KG1 (cell line): ENCODE results near the gene GCC1.
"Not testable (repeated sequence)": the region's sequence is repeated elsewhere in the genome, so short reads cannot be mapped to it uniquely, and the experiment has no call there.

Experiments
- DNase-seq: peaks from one replicate; lab custom pipeline; 2025; lab: John Stamatoyannopoulos, UW

Gene GCC1

DNA sequence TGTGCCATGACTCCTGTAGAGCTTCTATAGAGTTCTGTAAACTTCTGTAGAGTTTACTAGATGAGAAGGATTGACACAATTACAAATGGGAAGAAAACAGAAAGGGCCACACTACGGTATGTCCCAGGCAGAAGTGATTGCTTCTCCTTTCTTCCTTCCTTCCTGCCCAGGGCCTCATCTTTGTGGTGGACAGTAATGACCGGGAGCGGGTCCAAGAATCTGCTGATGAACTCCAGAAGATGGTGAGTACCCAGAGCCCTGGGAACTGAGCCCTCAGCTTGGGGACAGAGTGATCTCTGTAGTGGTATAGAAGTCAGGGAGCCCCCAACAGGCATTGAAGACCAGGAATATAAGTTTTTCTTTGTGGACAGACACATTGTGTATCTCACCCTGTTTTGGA lies 4.5 kb upstream of the GCC1 start:
- DNase-seq: no peak

DNA sequence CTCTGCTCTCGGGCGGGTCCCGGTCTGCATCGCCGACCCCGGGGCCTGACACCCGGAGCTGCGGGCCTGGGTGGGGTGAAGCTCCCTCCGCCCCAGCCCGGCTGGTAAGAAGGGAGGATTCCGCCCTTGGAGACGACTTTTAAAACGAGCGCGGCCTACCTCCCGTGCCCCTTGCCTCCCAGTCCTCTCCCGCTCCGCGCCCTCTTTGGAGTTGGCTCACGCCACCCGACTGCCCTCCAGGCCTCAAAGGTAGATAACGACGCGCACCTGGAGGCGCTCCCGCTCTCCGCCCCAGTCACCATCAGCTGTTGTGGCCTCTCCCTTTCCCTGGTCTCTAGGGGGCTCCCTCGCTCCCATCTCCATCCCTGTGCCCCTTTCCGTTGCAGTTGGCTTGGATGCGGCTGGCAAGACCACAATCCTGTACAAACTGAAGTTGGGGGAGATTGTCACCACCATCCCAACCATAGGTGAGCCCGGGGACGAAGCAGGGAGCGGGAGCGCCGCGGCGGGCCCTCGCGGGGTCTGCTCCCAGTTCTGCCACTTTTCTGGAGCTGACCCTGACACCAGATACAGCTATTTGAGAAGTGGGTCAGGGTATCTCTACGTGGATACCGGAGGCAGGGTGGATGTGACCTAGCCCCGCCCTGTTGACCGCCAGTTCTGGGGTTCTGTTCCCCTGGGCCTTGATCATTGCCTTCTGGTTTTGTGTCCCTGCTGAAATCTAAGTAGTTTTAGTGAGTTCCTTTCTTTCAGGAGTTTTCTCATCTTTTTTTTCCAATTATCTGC lies 3.5 kb upstream of the GCC1 start:
- DNase-seq: no peak

DNA sequence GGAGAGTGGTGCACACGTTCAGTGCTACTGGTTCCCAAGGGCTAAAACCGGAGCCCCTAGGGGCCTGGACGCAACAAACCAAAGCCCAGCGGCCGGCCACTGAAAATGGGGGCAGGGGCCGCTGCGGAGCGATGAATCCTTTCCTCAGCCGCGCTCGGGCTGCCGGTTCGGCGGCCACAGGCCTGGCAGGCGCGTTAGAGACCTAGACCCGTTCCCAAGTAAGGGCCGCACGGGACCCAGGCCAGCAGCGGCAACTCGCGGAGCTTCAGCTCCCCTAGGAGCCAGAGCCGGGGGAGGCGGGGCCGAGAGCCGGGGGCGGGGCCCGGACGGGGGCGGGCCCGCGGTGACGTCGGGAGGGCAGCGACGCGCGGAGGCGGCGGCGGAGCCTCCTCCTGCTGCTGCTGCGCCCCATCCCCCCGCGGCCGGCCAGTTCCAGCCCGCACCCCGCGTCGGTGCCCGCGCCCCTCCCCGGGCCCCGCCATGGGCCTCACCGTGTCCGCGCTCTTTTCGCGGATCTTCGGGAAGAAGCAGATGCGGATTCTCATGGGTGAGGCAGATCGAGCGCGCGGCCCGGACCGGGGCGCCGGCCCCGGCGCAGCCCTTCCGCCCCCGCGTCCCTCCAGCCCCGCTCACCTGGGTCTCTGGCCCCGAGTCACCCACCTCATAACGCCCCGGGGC lies 2.8 kb upstream of the GCC1 start, which contains the start of gene ARF5:
ARF5 (plus strand) TSS at position 393 of the 678 bp plus-strand sequence; CDS start at position 481, 88 bp downstream.
- peak; percentile 2 for DNase-seq

DNA sequence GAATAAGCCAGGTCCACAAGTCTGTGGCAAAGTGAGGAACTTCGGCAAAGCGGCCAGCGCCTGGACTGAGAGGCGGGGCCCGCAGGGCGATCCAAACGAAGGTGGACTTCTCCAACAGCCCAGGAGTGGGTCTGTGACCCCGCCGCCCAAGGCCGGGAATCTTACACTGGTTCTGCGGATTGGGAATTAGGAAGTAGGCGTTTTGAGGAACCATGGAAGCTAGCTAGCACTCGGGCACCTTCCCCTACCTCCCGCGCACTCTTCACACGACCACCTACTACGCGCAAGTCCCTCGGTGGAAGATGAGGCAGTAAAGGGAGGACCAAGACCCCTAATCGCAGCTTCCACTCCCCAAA lies 2.2 kb upstream of the GCC1 start:
- no peak for DNase-seq

DNA sequence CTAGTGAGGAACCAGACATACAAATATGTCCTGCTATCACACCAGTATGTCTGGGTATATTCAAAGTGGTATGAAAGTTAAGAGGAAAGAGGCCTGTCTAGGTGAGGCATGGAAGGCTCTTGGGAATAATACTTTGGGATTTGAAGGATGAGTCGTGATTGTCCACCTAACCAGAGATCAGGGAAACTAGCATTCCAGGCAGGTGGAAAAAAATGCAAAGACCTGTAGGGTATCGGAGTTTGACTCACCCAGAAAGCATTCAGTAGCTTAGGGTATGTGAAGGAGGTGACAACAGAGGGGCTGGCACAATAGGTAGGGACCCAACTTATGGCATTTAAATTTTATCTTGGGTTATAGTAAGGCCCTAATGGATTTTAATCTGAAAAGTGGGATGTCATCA lies 950 bp upstream of the GCC1 start:
- no peak for DNase-seq

DNA sequence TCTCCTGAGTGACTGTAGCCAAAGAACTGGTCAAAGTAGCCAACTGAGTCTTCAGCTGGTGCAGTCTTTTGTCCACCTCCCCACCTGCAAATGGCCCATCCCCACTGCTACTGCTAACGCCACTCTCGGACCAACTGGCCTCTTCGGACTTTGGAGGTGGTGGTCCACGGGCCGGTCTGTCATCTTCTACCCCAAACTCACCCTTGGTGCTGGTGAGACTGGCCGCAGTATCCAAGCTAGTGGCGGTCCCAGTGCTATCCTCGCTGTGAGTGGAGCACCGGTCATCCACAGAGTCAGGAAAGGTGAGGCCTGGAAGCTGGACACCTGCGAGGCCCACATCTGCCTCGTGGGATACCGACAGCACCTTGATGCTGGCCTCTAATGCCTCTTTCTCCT lies 750 bp downstream of the GCC1 start:
- no peak for DNase-seq

DNA sequence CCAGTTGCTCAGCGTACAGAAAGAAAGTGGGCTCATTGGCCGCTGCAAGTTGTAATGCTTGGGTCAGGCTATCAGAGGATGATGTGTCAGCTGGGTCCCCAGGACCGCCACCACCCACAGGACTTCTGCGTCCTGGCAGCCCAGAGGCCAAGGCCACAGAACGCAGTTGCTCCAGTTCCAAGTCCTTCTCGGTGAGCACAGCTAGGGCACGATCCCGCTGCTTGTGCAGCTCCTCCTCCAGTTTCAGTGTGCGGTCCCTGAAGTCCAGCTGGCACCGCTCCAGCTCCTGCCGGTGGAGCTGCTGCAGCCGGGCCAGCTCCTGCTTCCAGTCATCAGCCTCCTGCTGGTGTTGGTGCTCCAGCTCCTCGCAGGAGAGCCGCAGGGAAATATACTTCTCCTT lies 3.0 kb downstream of the GCC1 start:
- no peak for DNase-seq

DNA sequence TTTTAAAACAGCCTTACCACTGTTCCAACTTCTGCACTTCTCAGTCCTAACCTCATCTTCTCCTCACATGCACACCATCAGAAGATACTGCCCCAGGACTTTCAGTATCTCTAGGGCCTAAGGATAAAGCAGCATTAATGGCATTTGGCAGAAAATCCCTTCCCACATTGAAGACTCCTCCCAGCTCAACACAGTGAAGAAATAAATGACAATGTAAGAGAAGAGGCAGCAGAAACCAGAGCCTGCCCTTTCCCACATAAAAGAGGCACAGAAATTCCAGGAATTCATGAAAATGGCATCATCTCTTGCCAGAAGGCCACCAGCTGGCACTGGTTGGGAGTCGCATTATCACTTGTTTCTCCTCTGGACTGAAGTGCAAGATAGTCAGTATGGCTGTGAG lies 3.7 kb downstream of the GCC1 start:
- DNase-seq: no peak

DNA sequence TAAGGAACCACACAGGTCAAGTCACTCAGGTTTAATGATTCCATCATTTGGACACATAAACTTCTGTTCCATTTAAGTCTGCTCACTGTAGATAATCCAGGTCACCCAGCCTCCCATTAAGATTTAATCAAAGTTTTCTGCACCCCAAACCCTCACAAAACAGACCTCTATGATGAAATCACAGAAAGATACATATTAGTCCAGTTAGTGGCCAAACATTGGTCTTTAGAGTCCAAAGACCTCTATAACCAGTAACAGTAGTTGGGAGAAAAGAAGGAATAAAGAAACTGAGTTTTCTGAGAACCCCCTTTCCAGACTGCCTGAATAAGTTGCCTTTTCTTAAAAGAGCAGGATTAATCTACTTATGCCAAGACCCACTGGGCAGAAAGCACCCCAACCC lies 4.8 kb downstream of the GCC1 start:
- DNase-seq: no peak

DNA sequence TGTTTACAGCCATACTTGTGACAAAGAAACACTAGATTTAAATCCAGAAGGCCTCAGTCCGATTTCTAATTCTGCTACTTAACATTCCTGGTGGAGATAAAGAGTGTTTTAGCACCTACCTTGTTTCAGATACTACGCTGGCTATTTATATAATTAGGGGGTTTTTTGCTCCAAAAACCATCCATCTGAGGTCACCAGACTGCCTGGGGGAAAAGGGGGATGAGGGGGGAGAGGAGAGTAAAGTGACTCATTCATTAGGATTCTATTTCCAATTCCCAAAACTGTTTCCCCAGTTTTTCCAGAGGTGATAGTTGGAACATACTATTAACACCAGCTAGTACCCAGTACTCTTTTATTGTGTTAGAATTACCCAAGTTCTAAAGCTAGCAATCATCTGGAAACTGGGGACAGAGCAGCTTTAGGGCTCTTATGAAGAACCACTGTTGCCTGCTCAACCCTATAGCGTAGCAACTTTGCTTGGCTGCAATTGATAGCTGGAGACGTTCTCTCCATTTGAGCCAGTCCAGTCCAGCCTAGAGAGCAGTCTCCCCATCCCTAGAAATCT lies 6.6 kb downstream of the GCC1 start:
- no peak for DNase-seq

DNA sequence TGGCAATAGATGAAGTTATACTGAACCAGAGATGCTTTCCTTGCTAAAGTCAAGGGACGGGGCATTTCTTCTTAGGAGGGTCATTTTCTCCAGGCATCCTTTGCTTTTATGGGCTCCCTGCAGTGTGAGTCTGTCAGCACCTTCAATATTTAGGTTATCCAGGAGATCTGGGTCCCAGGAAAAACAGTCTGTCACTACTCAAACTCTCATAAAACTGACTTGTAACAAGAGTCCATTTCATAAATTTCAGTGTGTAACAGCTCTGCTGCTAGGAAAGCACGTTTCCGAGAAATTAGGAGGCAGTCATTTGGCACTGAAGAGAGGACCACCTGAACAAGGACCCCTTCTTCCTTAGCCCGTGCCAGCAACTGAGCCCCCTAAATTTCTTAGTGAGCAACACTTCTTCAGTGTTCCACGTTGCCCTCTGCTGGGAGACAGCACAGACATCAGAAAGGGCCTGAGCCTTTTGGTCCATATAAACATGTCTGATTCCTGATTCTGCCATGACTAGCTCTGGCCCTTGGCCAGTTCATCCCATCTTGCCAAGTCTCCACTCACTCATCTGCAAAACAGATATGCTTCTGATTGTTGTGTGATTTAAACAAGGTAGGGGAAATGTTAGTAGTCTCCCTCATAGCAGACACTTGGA lies 7.2 kb downstream of the GCC1 start:
- DNase-seq: no peak

DNA sequence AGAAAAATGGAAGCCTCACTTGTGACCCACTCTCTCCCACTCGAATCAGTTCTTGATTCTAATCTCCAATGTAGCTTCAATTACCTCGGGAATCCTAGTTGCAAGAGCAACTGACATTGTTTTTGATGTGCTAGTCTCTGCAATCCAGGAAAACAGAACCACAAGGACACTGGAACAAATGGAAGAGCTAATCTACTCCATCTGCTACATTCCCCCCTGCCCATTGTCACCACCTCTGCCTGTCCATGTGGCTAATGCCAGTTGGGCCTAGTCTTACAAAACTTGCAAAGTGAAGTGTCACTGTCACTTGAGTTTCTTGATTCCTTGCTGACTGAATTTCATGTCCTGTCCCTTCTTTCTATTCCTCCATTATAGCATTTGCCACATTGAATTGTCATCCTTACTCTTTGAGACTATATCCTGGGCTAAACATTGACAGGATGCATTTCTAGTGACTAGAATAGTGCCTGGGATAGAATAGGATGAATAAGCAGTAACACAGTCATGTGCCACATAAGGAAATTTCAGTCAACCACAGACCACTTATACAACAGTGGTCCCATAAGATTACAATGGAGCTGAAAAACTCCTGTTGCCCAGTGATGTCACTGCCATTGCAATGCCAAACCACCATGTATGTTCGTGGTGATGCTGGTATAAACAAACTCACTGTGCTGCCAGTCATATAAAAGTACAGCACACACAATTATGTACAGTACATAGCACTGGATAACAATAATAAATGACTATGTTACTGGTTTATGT lies 13.5 kb downstream of the GCC1 start:
- DNase-seq: no peak

DNA sequence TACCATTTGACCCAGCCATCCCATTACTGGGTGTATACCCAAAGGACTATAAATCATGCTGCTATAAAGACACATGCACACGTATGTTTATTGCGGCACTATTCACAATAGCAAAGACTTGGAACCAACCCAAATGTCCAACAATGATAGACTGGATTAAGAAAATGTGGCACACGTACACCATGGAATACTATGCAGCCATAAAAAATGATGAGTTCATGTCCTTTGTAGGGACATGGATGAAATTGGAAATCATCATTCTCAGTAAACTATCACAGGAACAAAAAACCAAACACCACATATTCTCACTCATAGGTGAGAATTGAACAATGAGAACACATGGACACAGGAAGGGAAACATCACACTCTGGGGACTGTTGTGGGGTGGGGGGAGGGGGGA lies 17.4 kb downstream of the GCC1 start:
- DNase-seq: not testable (repeated sequence)

DNA sequence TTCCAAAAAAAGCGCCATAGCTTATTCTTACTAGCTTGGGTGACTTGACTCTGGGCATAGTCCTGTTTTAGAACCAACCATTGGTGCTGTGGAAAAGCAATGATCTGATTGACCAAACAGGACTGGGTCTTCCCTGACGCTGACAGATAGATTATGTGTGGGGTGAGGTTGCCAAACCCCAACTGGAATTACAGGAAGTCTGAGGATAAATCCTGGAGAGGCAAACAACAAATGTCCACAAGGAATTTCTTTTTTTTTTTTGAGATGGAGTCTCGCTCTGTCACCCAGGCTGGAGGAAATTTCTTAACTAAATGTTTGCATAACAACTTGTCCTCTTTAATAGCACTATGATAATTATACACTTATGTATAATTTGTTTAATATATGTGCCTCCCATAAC lies 19.2 kb downstream of the GCC1 start:
- no peak for DNase-seq

DNA sequence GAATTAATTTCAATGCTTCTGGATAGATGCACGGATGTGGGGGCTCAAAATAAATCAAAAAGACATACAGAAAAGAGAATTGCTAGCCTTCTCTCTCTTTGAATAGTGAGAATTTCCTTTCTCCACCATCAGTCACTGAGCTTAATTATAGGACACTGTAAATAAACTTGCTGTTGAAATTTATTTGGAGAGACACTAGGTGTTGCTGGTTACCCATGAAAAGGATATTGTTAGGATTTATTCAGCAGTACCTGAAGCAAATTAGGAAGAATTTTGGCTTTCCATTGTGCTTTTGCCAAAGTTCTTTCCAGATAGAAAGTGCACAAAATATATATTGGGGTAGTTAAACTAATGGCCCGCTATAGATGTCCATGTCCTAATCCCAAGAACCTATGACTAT lies 27.6 kb downstream of the GCC1 start:
- no peak for DNase-seq

DNA sequence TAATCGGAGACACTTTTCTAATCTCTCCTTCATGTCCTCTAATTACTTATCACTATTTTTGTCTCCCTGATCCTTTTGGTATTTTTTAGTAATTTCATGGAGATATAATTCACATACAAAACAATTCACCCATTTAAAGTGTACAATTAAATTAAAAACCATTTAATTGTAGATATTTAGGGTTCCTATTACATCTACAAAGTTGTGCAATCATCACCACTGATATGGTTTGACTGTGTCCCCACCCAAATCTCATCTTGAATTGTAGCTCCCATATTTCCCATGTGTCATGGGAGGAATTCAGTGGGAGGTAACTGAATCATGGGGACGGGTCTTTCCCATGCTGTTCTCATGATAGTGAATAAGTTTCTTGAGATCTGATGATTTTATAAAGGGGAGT lies 29.0 kb downstream of the GCC1 start:
- no peak for DNase-seq

DNA sequence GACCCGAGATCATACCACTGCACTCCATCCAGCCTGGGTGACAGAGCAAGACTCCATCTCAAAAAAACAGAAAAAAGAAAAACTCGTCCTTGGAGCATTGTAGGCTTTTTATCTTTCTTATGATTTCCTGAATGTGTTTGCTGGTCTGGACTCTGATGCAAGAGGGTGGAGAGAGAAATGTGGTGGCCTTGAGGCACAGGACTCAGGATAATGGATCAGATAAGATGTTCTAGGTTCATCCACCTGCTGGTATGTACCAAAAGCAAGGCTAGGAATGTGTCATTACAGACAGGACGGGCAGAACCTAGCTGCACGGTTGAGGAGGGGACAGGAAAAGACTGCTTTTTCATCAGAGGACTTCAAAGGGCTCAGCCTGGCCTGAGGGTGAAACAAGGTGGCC lies 33.5 kb downstream of the GCC1 start:
- DNase-seq: no peak

DNA sequence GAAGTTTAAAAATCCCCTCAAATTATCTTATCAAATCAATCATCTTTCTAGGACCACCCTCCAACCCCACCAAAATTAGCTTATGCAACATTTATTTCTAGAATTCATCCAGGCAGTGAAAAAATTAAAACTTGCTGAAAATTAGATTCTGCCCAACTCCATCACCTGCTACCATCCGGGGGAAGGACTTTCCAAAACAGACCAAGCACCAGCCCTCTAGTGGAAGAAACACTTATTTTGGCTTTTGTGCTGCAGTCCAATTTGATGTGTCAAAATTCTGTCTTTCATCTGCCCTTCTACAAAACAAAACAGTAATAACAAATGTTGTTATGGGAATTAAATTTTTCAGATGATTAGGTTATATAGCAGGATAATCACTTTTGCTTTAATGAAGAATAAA lies 35.1 kb downstream of the GCC1 start:
- no peak for DNase-seq

DNA sequence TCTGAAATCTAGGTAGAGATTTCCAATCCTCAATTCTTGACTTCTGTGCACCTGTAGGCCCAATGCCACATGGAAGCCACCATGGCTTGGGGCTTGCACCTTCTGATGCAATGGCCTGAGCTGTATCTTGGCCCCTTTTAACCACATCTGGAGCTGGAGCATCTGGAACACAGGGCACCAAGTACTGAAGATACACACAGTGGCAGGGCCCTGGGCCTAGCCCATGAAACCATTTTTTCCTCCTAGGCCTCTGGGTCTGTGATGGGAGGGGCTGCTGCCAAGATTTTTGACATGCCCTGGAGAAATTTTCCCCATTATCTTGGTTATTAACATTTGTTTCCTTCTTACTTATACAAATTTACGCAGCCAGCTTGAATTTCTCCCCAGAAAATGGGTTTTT lies 39.1 kb downstream of the GCC1 start:
- DNase-seq: no peak

DNA sequence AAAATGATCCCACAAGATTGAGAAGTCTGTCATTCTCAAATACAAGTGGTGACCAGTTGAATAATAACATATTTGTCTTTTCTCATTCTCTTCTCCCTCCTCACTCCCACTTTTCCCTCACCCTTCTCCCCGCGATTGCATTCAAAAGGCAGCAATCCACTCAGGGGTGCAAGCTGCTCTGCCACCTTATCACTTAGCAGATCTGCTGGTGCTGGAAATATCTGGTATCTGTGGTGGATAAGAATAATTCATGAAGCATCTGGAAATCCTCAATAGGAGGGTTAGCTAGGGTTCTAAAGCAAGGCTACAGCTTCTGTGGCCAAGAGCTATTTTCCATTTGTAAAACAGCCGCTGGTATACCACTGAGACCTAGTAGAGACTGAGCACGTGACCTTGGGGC lies 43.8 kb downstream of the GCC1 start:
- DNase-seq: no peak

DNA sequence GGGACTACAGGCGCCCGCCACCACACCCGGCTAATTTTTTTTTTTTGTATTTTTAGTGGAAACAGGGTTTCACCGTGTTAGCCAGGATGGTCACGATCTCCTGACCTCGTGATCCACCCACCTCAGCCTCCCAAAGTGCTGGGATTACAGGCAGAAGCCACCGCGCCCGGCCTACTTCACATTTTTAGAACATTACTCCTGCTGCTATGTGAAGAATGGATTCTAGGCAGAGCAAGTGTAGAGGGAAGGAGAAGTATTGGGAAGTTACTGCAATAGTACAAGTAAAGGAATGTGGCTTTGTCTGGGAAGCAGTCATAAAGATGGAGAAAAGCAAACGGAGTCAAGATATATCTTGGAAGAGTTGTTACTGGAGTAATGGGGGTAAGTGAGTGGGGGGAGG lies 44.9 kb downstream of the GCC1 start:
- not testable (repeated sequence) for DNase-seq

DNA sequence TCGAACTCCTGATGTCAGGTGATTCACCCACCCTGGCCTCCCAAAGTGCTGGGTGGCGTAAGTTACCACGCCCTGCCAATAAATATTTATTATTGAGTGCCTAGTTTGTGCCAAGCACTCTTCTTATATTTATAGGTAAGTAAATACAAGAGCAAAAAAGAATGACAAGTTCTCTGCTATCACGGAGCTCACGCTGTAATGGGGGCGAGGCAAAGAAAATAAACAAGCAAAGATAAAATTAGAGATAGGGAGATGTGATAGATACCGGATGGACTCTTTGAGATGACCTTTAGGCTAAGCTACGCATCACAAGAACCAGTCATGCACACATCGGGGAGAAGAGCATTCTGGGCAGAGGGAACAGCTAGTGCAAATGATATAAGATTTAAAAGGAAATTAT lies 46.3 kb downstream of the GCC1 start:
- no peak for DNase-seq
